GM23338 (cell line): ENCODE measurements around the gene CYP2W1. TPM values are rescaled to one million over a fixed set of nuclear protein-coding genes. Genes with fewer than 3 reads are reported as not detected.

Experiments used
- ATAC-seq: fragments of 200-7000 bp; cut with Tn5 transposase; 3 replicates; pipeline ENCODE4 v1.9.1; 2020
- DNase-seq: peaks from one replicate; pipeline ENCODE4 v3.0.0-alpha.2; 2015; ENCODE audit warnings: low spot score
- H2AFZ ChIP-seq: fragments of 200-600 bp; sonication (generic); 2 replicates; pipeline ENCODE4 v1.8.0; 2016; ENCODE audit warnings: antibody characterized with exemption, mild to moderate bottlenecking, moderate library complexity
- H3F3A ChIP-seq: fragments of 200-600 bp; sonication (generic); replicated peaks from 2 replicates; pipeline ENCODE4 v1.8.0; 2017; ENCODE audit warnings: antibody characterized with exemption, mixed run types, low read depth
- H3K27ac ChIP-seq: fragments of 200-600 bp; sonication (generic); 2 replicates; pipeline ENCODE4 v1.6.1; 2016; ENCODE audit warnings: low read depth
- H3K27me3 ChIP-seq: fragments of 200-600 bp; sonication (generic); 2 replicates; pipeline ENCODE4 v1.8.0; 2016; ENCODE audit warnings: mild to moderate bottlenecking, mixed run types, moderate library complexity; ENCODE audit not compliant: insufficient read depth
- H3K36me3 ChIP-seq: fragments of 200-600 bp; sonication (generic); 2 replicates; pipeline ENCODE4 v1.8.0; 2016; ENCODE audit warnings: mild to moderate bottlenecking; ENCODE audit not compliant: insufficient read depth
- H3K4me1 ChIP-seq: fragments of 200-600 bp; sonication (generic); 2 replicates; pipeline ENCODE4 v1.8.0; 2016; ENCODE audit warnings: mild to moderate bottlenecking, moderate library complexity; ENCODE audit not compliant: insufficient read depth
- H3K4me2 ChIP-seq: fragments of 200-600 bp; sonication (generic); 2 replicates; pipeline ENCODE4 v1.7.1; 2017; ENCODE audit warnings: mixed run types
- H3K4me3 ChIP-seq: fragments of 200-600 bp; sonication (generic); 2 replicates; pipeline ENCODE4 v1.6.1; 2016; ENCODE audit warnings: mixed run types
- H3K79me2 ChIP-seq: fragments of 200-600 bp; sonication (generic); replicated peaks from 2 replicates; pipeline ENCODE4 v1.8.0; 2017; ENCODE audit warnings: mild to moderate bottlenecking; ENCODE audit not compliant: insufficient read depth
- H3K9me2 ChIP-seq: fragments of 200-600 bp; sonication (generic); 2 replicates; pipeline ENCODE4 v1.8.0; 2017; ENCODE audit not compliant: insufficient read depth
- H4K20me1 ChIP-seq: fragments of 200-600 bp; sonication (generic); replicated peaks from 2 replicates; pipeline ENCODE4 v1.8.0; 2017; ENCODE audit warnings: mild to moderate bottlenecking; ENCODE audit not compliant: insufficient read depth
- H3K27ac Mint-ChIP-seq: 2 replicates; pipeline ENCODE4 v1.8.0; 2020; ENCODE audit warnings: inconsistent platforms, mild to moderate bottlenecking, moderate library complexity, mixed read lengths
- H3K27me3 Mint-ChIP-seq: 3 replicates; pipeline ENCODE4 v1.8.0; 2022; ENCODE audit warnings: low read depth, mild to moderate bottlenecking, moderate library complexity, mixed read lengths, inconsistent platforms; ENCODE audit not compliant: insufficient read depth, poor library complexity
- H3K36me3 Mint-ChIP-seq: 3 replicates; pipeline ENCODE4 v1.8.0; 2021; ENCODE audit warnings: low read depth, mild to moderate bottlenecking, inconsistent platforms, moderate library complexity, mixed read lengths
- H3K4me1 Mint-ChIP-seq: 3 replicates; pipeline ENCODE4 v1.8.0; 2020; ENCODE audit warnings: mild to moderate bottlenecking, inconsistent platforms, mixed read lengths
- H3K4me3 Mint-ChIP-seq: 3 replicates; pipeline ENCODE4 v1.8.0; 2021; ENCODE audit warnings: moderate library complexity, mild to moderate bottlenecking, inconsistent platforms, mixed read lengths
- H3K9me3 Mint-ChIP-seq: 3 replicates; pipeline ENCODE4 v1.8.0; 2020; ENCODE audit warnings: moderate library complexity, mild to moderate bottlenecking, inconsistent platforms, mixed read lengths
- CREB1 ChIP-seq: fragments of 250-450 bp; sonication (Bioruptor Pico); IDR thresholded peaks from 2 replicates; pipeline ENCODE4 v1.5.0; 2020; ENCODE audit warnings: low read depth, mild to moderate bottlenecking, moderate library complexity
- CTCF ChIP-seq, 2 experiments: fragments of 200-600 bp in 1 of 2; sonication (generic) in 1 of 2; conservative IDR thresholded peaks; 2 replicates each; pipeline versions ENCODE4 v1.5.1 to v1.6.1; 2016 to 2017; ENCODE audit warnings: antibody characterized with exemption in 2 of 2, low read depth in 2 of 2, mild to moderate bottlenecking in 2 of 2, moderate library complexity in 1 of 2
- ETS1 ChIP-seq: IDR thresholded peaks from 2 replicates; pipeline ENCODE4 v1.6.1; 2016; ENCODE audit warnings: antibody characterized with exemption
- EZH2 ChIP-seq: fragments of 200-600 bp; sonication (generic); IDR thresholded peaks from one replicate; pipeline ENCODE4 v1.8.0; 2017; ENCODE audit warnings: antibody characterized with exemption, mild to moderate bottlenecking, low read depth; ENCODE audit not compliant: unreplicated experiment
- EZH2phosphoT487 ChIP-seq: fragments of 200-600 bp; sonication (generic); IDR thresholded peaks from one replicate; pipeline ENCODE4 v1.8.1; 2018; ENCODE audit warnings: antibody characterized with exemption; ENCODE audit not compliant: unreplicated experiment
- JUNB ChIP-seq: IDR thresholded peaks from one replicate; pipeline ENCODE4 v1.6.1; 2016; ENCODE audit warnings: antibody characterized with exemption; ENCODE audit not compliant: unreplicated experiment
- NANOG ChIP-seq: IDR thresholded peaks from 2 replicates; pipeline ENCODE4 v1.6.1; 2016; ENCODE audit warnings: antibody characterized with exemption, borderline replicate concordance
- POLR2AphosphoS5 ChIP-seq: IDR thresholded peaks from 2 replicates; pipeline ENCODE4 v1.6.1; 2016; ENCODE audit warnings: antibody characterized with exemption, low read depth
- REST ChIP-seq: IDR thresholded peaks from one replicate; pipeline ENCODE4 v1.6.1; 2018; ENCODE audit warnings: antibody characterized with exemption; ENCODE audit not compliant: unreplicated experiment
- STAT1 ChIP-seq: IDR thresholded peaks from one replicate; pipeline ENCODE4 v1.6.1; 2016; ENCODE audit warnings: antibody characterized with exemption; ENCODE audit not compliant: unreplicated experiment
- ZNF114 ChIP-seq: fragments of 250-450 bp; sonication (Bioruptor Pico); IDR thresholded peaks from 2 replicates; pipeline ENCODE4 v1.5.0; 2020; ENCODE audit warnings: mild to moderate bottlenecking, moderate library complexity
- ZNF331 ChIP-seq: fragments of 250-450 bp; sonication (Bioruptor Pico); IDR thresholded peaks from 2 replicates; pipeline ENCODE4 v1.5.0; 2020; ENCODE audit warnings: low read depth, mild to moderate bottlenecking, moderate library complexity
- polyA plus RNA-seq: library from polyadenylated mRNA; unstranded; fragments of >200 nt; fragmentation: Nextera tagmentation; extraction: Ambion mirVana; gene quantifications from 2 replicates; pipeline ENCODE4 v1.2.1, GENCODE V29; 2016
- total RNA-seq: library from RNA; depleted of rRNA; stranded (reverse); fragments of >200 nt; shearing (Covaris generic); gene quantifications from 2 replicates; pipeline ENCODE4 v1.2.3, GENCODE V29; 2014

CYP2W1 gene
- total and polyA plus RNA-seq, 2 experiments from 2014 or later = not detected

GRCh38 chr7:997404-998395 is 14.7 kb downstream of the CYP2W1 start:
- Histone ChIP-seq H3K27me3 (no peaks in the 10 kb centered on the region), H4K20me1 (no peaks in the 10 kb centered on the region), H3F3A (no peaks in the 10 kb centered on the region), H3K79me2 (no peaks in the 10 kb centered on the region), H3K27ac (no peak overlapping the region), H3K4me1 (no peaks in the 10 kb centered on the region), H2AFZ (no peak overlapping the region), H3K36me3 (no peaks in the 10 kb centered on the region), H3K4me2 (no peak overlapping the region), H3K4me3 (no peak overlapping the region), H3K9me2 (no peaks in the 10 kb centered on the region)
- DNase-seq (peak; percentile 65), ATAC-seq (peak; percentile 18)
- Mint-ChIP-seq H3K4me1 (0 out of 3 replicates have a peak, but pooled peaks cover 2% of the 10 kb centered on the region), H3K27ac (no peak overlapping the region), H3K36me3 (no peaks in the 10 kb centered on the region; the same call in 2 of the 3 replicates), H3K27me3 (peaks cover 19% of the 10 kb centered on the region), H3K9me3 (no peaks in the 10 kb centered on the region), H3K4me3 (no peak overlapping the region)
- TF ChIP-seq STAT1 (no peak), EZH2 (no peak), CTCF (conservative IDR thresholded peaks at IDR 0.05; ENCODE audit: low read depth in 2 of 2) (0 out of 4 replicates have a peak, but pooled peaks of 1 of the 2 experiments have one; percentile 11), ZNF114 (CRISPR knock-in tag) (no peak), CREB1 (no peak), JUNB (no peak), ETS1 (no peak)

GRCh38 chr7:999149-999879 is 16.3 kb downstream of the CYP2W1 start:
- Mint-ChIP-seq H3K36me3 (no peaks in the 10 kb centered on the region; the same call in 2 of the 3 replicates), H3K4me3 (no peak overlapping the region)
- 0 out of 2 replicates have a peak overlapping the region, but pooled peaks have one; percentile 45 for H3K27ac ChIP-seq
- no peak for TF ChIP-seq EZH2phosphoT487
- TF ChIP-seq ETS1 = no peak
- no peak for TF ChIP-seq EZH2
- TF ChIP-seq CREB1 = no peak
- no peak for TF ChIP-seq STAT1
- no peak for TF ChIP-seq POLR2AphosphoS5
- TF ChIP-seq NANOG = no peak
- TF ChIP-seq ZNF114 (CRISPR knock-in tag) = no peak
- no peak for TF ChIP-seq REST
- no peak for TF ChIP-seq ZNF331 (CRISPR knock-in tag)

More at GRCh38 chr7:999149-999879, 16.3 kb downstream of the CYP2W1 start:
- Histone ChIP-seq H3K79me2 (no peaks in the 10 kb centered on the region), H3K36me3 (no peaks in the 10 kb centered on the region), H3K4me3 (no peak overlapping the region), H3K27me3 (no peaks in the 10 kb centered on the region), H4K20me1 (no peaks in the 10 kb centered on the region), H3K4me1 (no peaks in the 10 kb centered on the region), H3K4me2 (no peak overlapping the region), H2AFZ (no peak overlapping the region), H3F3A (no peaks in the 10 kb centered on the region), H3K9me2 (no peaks in the 10 kb centered on the region)
- no peak for ATAC-seq
- Mint-ChIP-seq H3K27me3 (peaks cover 14% of the 10 kb centered on the region), H3K27ac (no peak overlapping the region), H3K9me3 (no peaks in the 10 kb centered on the region), H3K4me1 (0 out of 3 replicates have a peak, but pooled peaks cover 2% of the 10 kb centered on the region)
- DNase-seq = no peak
